HepG2 (cell line): ENCODE results near the gene HSPB9. TPM values are rescaled to one million over a fixed set of nuclear protein-coding genes. Genes with fewer than 3 reads are reported as not detected.

Experiments used
- HCFC1 ChIP-seq: fragments of 150-350 bp; IDR thresholded peaks from 2 replicates; pipeline ENCODE4 v1.6.1; 2014; ENCODE audit warnings: low read depth, low read length
- HOXA9 ChIP-seq: sonication (generic); formaldehyde crosslinking; IDR thresholded peaks from 2 replicates; pipeline ENCODE4 v1.8.1; 2022; ENCODE audit warnings: missing genetic modification reagents, mild to moderate bottlenecking, moderate library complexity, borderline replicate concordance
- MED8 ChIP-seq: sonication (generic); formaldehyde crosslinking; IDR thresholded peaks from 2 replicates; pipeline ENCODE4 v1.8.1; 2023; ENCODE audit warnings: mild to moderate bottlenecking, missing genetic modification reagents; ENCODE audit not compliant: insufficient replicate concordance
- MIXL1 ChIP-seq: IDR thresholded peaks from 2 replicates; pipeline ENCODE4 v1.6.1; 2016
- PRDM15 ChIP-seq: sonication (generic); formaldehyde crosslinking; IDR thresholded peaks from 2 replicates; pipeline ENCODE4 v1.4.0; 2020; ENCODE audit warnings: missing genetic modification reagents
- REL ChIP-seq: sonication (generic); formaldehyde crosslinking; conservative IDR thresholded peaks from 2 replicates; pipeline ENCODE4 v1.8.0; 2022; ENCODE audit warnings: mild to moderate bottlenecking, missing genetic modification reagents, moderate library complexity
- SNAPC2 ChIP-seq: sonication (generic); formaldehyde crosslinking; IDR thresholded peaks from 2 replicates; pipeline ENCODE4 v1.8.1; 2022; ENCODE audit warnings: mild to moderate bottlenecking, missing genetic modification reagents
- SYNCRIP ChIP-seq: fragments of 200-400 bp; formaldehyde crosslinking; IDR thresholded peaks from 2 replicates; pipeline ENCODE4 v1.6.1; 2018; ENCODE audit warnings: mild to moderate bottlenecking, low read depth, low read length; ENCODE audit not compliant: insufficient read depth
- TAF15 ChIP-seq: fragments of 200-400 bp; formaldehyde crosslinking; IDR thresholded peaks from one replicate; pipeline ENCODE4 v1.6.1; 2018; ENCODE audit warnings: mild to moderate bottlenecking, low read depth, low read length; ENCODE audit not compliant: poor library complexity, severe bottlenecking
- TARDBP ChIP-seq: sonication (generic); formaldehyde crosslinking; IDR thresholded peaks from 2 replicates; pipeline ENCODE4 v1.8.0; 2022; ENCODE audit warnings: mild to moderate bottlenecking, missing genetic modification reagents
- XRCC5 ChIP-seq: fragments of 200-400 bp; formaldehyde crosslinking; optimal IDR thresholded peaks from 2 replicates; pipeline ENCODE3; 2017; ENCODE audit warnings: mild to moderate bottlenecking, low read length
- YEATS2 ChIP-seq: sonication (generic); formaldehyde crosslinking; IDR thresholded peaks from 2 replicates; pipeline ENCODE4 v1.4.0; 2020; ENCODE audit warnings: missing genetic modification reagents, borderline replicate concordance
- ZBTB49 ChIP-seq: sonication (generic); formaldehyde crosslinking; IDR thresholded peaks from 2 replicates; pipeline ENCODE4 v1.4.0; 2020; ENCODE audit warnings: missing genetic modification reagents, borderline replicate concordance
- ZNF326 ChIP-seq: sonication (generic); formaldehyde crosslinking; IDR thresholded peaks from 2 replicates; pipeline ENCODE4 v1.4.0; 2020; ENCODE audit warnings: missing genetic modification reagents, borderline replicate concordance
- ZNF33A ChIP-seq: sonication (generic); formaldehyde crosslinking; IDR thresholded peaks from 2 replicates; pipeline ENCODE4 v1.5.1; 2020; ENCODE audit warnings: missing genetic modification reagents, mild to moderate bottlenecking, moderate library complexity, borderline replicate concordance
- ZNF841 ChIP-seq: sonication (generic); formaldehyde crosslinking; IDR thresholded peaks from 2 replicates; pipeline ENCODE4 v1.8.1; 2023; ENCODE audit warnings: missing genetic modification reagents, borderline replicate concordance
- polyA plus RNA-seq, 8 experiments: library from polyadenylated mRNA; depleted of rRNA in 3 of 8; stranded (reverse) in 7 of 8; unstranded in 1 of 8; fragments of >200 nt; fragmentation: Illumina TruSeq in 4 of 8; extraction: Trizol in 4 of 8; gene quantifications; 2 replicates each; pipeline versions ENCODE4 v1.2.1 to v1.2.3, GENCODE V29; 2011 to 2016; ENCODE audit warnings: low read depth in 4 of 8, missing spikeins in 1 of 8, mixed read lengths in 1 of 8; ENCODE audit not compliant: insufficient read depth in 1 of 8
- total RNA-seq, 5 experiments: library from RNA; depleted of rRNA; stranded (reverse); fragments of >200 nt; fragmentation: Illumina TruSeq; extraction: Trizol; gene quantifications; 2 replicates each; pipeline ENCODE4 v1.2.3, GENCODE V29; 2016; ENCODE audit warnings: low read depth in 1 of 5
- TF ChIP-seq, protein P1 (sequence below): IDR thresholded peaks from 2 replicates; pipeline ENCODE4 v1.6.1; 2012; ENCODE audit warnings: low read depth, low read length, improper control_type of control experiment
- TF ChIP-seq, protein P2 (sequence below): sonication (generic); formaldehyde crosslinking; IDR thresholded peaks from 2 replicates; pipeline ENCODE4 v1.4.0; 2020; ENCODE audit warnings: missing genetic modification reagents, low read depth, mild to moderate bottlenecking, borderline replicate concordance
- TF ChIP-seq, protein P3 (sequence below): sonication (generic); IDR thresholded peaks from 2 replicates; pipeline ENCODE4 v1.6.1; 2016; ENCODE audit warnings: low read depth, borderline replicate concordance

Gene HSPB9
- total and polyA plus RNA-seq, 2 of the 13 experiments (the other 11 are each of a cell fraction or from before 2014, with no cell fraction given), result 0.05 to 0.24 TPM

- TF ChIP-seq MIXL1 (CRISPR knock-in tag), result peak; percentile 69; the same call in 1 of the 2 replicates
- no peak for TF ChIP-seq TARDBP (CRISPR knock-in tag)
- TF ChIP-seq SNAPC2 (CRISPR knock-in tag), result no peak
- TF ChIP-seq HOXA9 (CRISPR knock-in tag), result no peak
- no peak for TF ChIP-seq ZBTB49 (CRISPR knock-in tag)
- TF ChIP-seq ZNF841 (CRISPR knock-in tag), result no peak
- peak; percentile 59; the same call in 1 of the 2 replicates for TF ChIP-seq YEATS2 (CRISPR knock-in tag)
- no peak for TF ChIP-seq MED8
- TF ChIP-seq, protein P1, sequence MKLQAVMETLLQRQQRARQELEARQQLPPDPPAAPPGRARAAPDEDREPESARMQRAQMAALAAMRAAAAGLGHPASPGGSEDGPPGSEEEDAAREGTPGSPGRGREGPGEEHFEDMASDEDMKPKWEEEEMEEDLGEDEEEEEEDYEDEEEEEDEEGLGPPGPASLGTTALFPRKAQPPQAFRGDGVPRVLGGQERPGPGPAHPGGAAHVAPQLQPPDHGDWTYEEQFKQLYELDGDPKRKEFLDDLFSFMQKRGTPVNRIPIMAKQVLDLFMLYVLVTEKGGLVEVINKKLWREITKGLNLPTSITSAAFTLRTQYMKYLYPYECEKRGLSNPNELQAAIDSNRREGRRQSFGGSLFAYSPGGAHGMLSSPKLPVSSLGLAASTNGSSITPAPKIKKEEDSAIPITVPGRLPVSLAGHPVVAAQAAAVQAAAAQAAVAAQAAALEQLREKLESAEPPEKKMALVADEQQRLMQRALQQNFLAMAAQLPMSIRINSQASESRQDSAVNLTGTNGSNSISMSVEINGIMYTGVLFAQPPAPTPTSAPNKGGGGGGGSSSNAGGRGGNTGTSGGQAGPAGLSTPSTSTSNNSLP, result 0 out of 2 replicates have a peak, but pooled peaks have one; percentile 22
- TF ChIP-seq, protein P2, sequence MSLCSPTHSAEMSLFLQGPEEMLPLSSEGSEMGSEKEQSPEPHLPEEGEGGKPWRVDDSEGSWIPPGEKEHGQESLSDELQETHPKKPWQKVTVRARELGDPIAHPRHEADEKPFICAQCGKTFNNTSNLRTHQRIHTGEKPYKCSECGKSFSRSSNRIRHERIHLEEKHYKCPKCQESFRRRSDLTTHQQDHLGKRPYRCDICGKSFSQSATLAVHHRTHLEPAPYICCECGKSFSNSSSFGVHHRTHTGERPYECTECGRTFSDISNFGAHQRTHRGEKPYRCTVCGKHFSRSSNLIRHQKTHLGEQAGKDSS, result peak; percentile 55; the same call in 1 of the 2 replicates
- TF ChIP-seq, protein P3, sequence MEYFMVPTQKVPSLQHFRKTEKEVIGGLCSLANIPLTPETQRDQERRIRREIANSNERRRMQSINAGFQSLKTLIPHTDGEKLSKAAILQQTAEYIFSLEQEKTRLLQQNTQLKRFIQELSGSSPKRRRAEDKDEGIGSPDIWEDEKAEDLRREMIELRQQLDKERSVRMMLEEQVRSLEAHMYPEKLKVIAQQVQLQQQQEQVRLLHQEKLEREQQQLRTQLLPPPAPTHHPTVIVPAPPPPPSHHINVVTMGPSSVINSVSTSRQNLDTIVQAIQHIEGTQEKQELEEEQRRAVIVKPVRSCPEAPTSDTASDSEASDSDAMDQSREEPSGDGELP, result peak; percentile 91
- TF ChIP-seq SYNCRIP, result no peak
- no peak for TF ChIP-seq ZNF326 (CRISPR knock-in tag)
- TF ChIP-seq ZNF33A (CRISPR knock-in tag), result no peak
- TF ChIP-seq PRDM15 (CRISPR knock-in tag), result no peak
- no peak for TF ChIP-seq REL (CRISPR knock-in tag)
- TF ChIP-seq TAF15, result no peak
- TF ChIP-seq XRCC5, result peak; percentile 89
- TF ChIP-seq HCFC1, result no peak; the same call in 1 of the 2 replicates
Measured at GRCh38 chr17:42101513-42102292, 20.9 kb upstream of the HSPB9 start (continued).
